ENCODE measurements around the gene HSPB6.

The HSPB6 gene

GRCh38 chr19:35734273-35734672 lies 22.6 kb downstream of the HSPB6 start:
- Histone ChIP-seq H3K36me3 (ENCODE audit: insufficient read depth, insufficient read length, low read length) (peaks cover 95% of the 10 kb centered on the region), H3K9ac (ENCODE audit: insufficient read length, low read depth) (no peak overlapping the region), H3K9me3 (ENCODE audit: insufficient read depth, low read length) (no peaks in the 10 kb centered on the region), H3K4me1 (ENCODE audit: insufficient read depth, insufficient read length) (peaks cover 2% of the 10 kb centered on the region), H3K4me3 (ENCODE audit: insufficient read length, low read depth) (no peak overlapping the region), H3K27me3 (ENCODE audit: insufficient read depth, insufficient read length) (no peaks in the 10 kb centered on the region)
- DNase-seq (ENCODE audit: low read depth, low spot score) = no peak
- TF ChIP-seq YY1 (IDR thresholded peaks at IDR 0.05; ENCODE audit: insufficient read depth, insufficient read length) (no peak), ZNF274 (IDR thresholded peaks at IDR 0.05; ENCODE audit: low read depth, low read length) (no peak), SUZ12 (IDR thresholded peaks at IDR 0.05; ENCODE audit: extremely low read depth, insufficient read depth, insufficient read length) (no peak)

GRCh38 chr19:35733180-35734125 lies 23.4 kb downstream of the HSPB6 start:
- DNase-seq (ENCODE audit: low read depth, low spot score) = no peak
- Histone ChIP-seq H3K36me3 (ENCODE audit: insufficient read depth, insufficient read length, low read length) (peaks cover 95% of the 10 kb centered on the region), H3K27me3 (ENCODE audit: insufficient read depth, insufficient read length) (no peaks in the 10 kb centered on the region), H3K9me3 (ENCODE audit: insufficient read depth, low read length) (no peaks in the 10 kb centered on the region), H3K4me1 (ENCODE audit: insufficient read depth, insufficient read length) (peaks cover 2% of the 10 kb centered on the region), H3K4me3 (ENCODE audit: insufficient read length, low read depth) (no peak overlapping the region), H3K9ac (ENCODE audit: insufficient read length, low read depth) (no peak overlapping the region)
- TF ChIP-seq ZNF274 (IDR thresholded peaks at IDR 0.05; ENCODE audit: low read depth, low read length) (no peak), YY1 (IDR thresholded peaks at IDR 0.05; ENCODE audit: insufficient read depth, insufficient read length) (no peak), SUZ12 (IDR thresholded peaks at IDR 0.05; ENCODE audit: extremely low read depth, insufficient read depth, insufficient read length) (no peak)

GRCh38 chr19:35732540-35733179 lies 24.2 kb downstream of the HSPB6 start:
- H3K27me3 ChIP-seq (ENCODE audit: insufficient read depth, insufficient read length) = no peaks in the 10 kb centered on the region
- H3K9ac ChIP-seq (ENCODE audit: insufficient read length, low read depth) = no peak overlapping the region
- no peak overlapping the region for H3K4me3 ChIP-seq (ENCODE audit: insufficient read length, low read depth)
- TF ChIP-seq ZNF274 (IDR thresholded peaks at IDR 0.05; ENCODE audit: low read depth, low read length) (no peak), YY1 (IDR thresholded peaks at IDR 0.05; ENCODE audit: insufficient read depth, insufficient read length) (no peak), SUZ12 (IDR thresholded peaks at IDR 0.05; ENCODE audit: extremely low read depth, insufficient read depth, insufficient read length) (no peak)
- no peak for DNase-seq (ENCODE audit: low read depth, low spot score)
- peaks cover 2% of the 10 kb centered on the region for H3K4me1 ChIP-seq (ENCODE audit: insufficient read depth, insufficient read length)
- no peaks in the 10 kb centered on the region for H3K9me3 ChIP-seq (ENCODE audit: insufficient read depth, low read length)
- peaks cover 95% of the 10 kb centered on the region for H3K36me3 ChIP-seq (ENCODE audit: insufficient read depth, insufficient read length, low read length)

GRCh38 chr19:35731779-35732405 lies 24.9 kb downstream of the HSPB6 start:
- Histone ChIP-seq H3K36me3 (ENCODE audit: insufficient read depth, insufficient read length, low read length) (peaks cover 95% of the 10 kb centered on the region), H3K27me3 (ENCODE audit: insufficient read depth, insufficient read length) (no peaks in the 10 kb centered on the region), H3K9ac (ENCODE audit: insufficient read length, low read depth) (no peak overlapping the region), H3K4me3 (ENCODE audit: insufficient read length, low read depth) (no peak overlapping the region), H3K4me1 (ENCODE audit: insufficient read depth, insufficient read length) (peaks cover 2% of the 10 kb centered on the region), H3K9me3 (ENCODE audit: insufficient read depth, low read length) (no peaks in the 10 kb centered on the region)
- DNase-seq (ENCODE audit: low read depth, low spot score) = no peak
- TF ChIP-seq ZNF274 (IDR thresholded peaks at IDR 0.05; ENCODE audit: low read depth, low read length) (no peak), YY1 (IDR thresholded peaks at IDR 0.05; ENCODE audit: insufficient read depth, insufficient read length) (no peak), SUZ12 (IDR thresholded peaks at IDR 0.05; ENCODE audit: extremely low read depth, insufficient read depth, insufficient read length) (no peak)

- Histone ChIP-seq H3K36me3 (ENCODE audit: insufficient read depth, insufficient read length, low read length) (peaks cover 92% of the 10 kb centered on the region), H3K4me3 (ENCODE audit: insufficient read length, low read depth) (no peak overlapping the region), H3K9ac (ENCODE audit: insufficient read length, low read depth) (no peak overlapping the region), H3K4me1 (ENCODE audit: insufficient read depth, insufficient read length) (peaks cover 2% of the 10 kb centered on the region), H3K27me3 (ENCODE audit: insufficient read depth, insufficient read length) (no peaks in the 10 kb centered on the region), H3K9me3 (ENCODE audit: insufficient read depth, low read length) (no peaks in the 10 kb centered on the region)
- no peak for TF ChIP-seq SUZ12 (IDR thresholded peaks at IDR 0.05; ENCODE audit: extremely low read depth, insufficient read depth, insufficient read length)
- no peak for TF ChIP-seq YY1 (IDR thresholded peaks at IDR 0.05; ENCODE audit: insufficient read depth, insufficient read length)
- no peak for TF ChIP-seq ZNF274 (IDR thresholded peaks at IDR 0.05; ENCODE audit: low read depth, low read length)
- no peak for DNase-seq (ENCODE audit: low read depth, low spot score)
Measured at GRCh38 chr19:35731353-35731752, 25.5 kb downstream of the HSPB6 start.

GRCh38 chr19:35730326-35730725 lies 26.5 kb downstream of the HSPB6 start:
- TF ChIP-seq ZNF274 (IDR thresholded peaks at IDR 0.05; ENCODE audit: low read depth, low read length) = no peak
- no peak for TF ChIP-seq YY1 (IDR thresholded peaks at IDR 0.05; ENCODE audit: insufficient read depth, insufficient read length)
- TF ChIP-seq SUZ12 (IDR thresholded peaks at IDR 0.05; ENCODE audit: extremely low read depth, insufficient read depth, insufficient read length) = no peak
- peaks cover 2% of the 10 kb centered on the region for H3K4me1 ChIP-seq (ENCODE audit: insufficient read depth, insufficient read length)
- no peak overlapping the region for H3K9ac ChIP-seq (ENCODE audit: insufficient read length, low read depth)
- H3K27me3 ChIP-seq (ENCODE audit: insufficient read depth, insufficient read length) = no peaks in the 10 kb centered on the region
- no peak overlapping the region for H3K4me3 ChIP-seq (ENCODE audit: insufficient read length, low read depth)
- no peak for DNase-seq (ENCODE audit: low read depth, low spot score)
- no peaks in the 10 kb centered on the region for H3K9me3 ChIP-seq (ENCODE audit: insufficient read depth, low read length)
- peaks cover 95% of the 10 kb centered on the region for H3K36me3 ChIP-seq (ENCODE audit: insufficient read depth, insufficient read length, low read length)

- peaks cover 2% of the 10 kb centered on the region for H3K4me1 ChIP-seq (ENCODE audit: insufficient read depth, insufficient read length)
- H3K9ac ChIP-seq (ENCODE audit: insufficient read length, low read depth) = no peak overlapping the region
- TF ChIP-seq YY1 (IDR thresholded peaks at IDR 0.05; ENCODE audit: insufficient read depth, insufficient read length) (no peak), ZNF274 (IDR thresholded peaks at IDR 0.05; ENCODE audit: low read depth, low read length) (no peak), SUZ12 (IDR thresholded peaks at IDR 0.05; ENCODE audit: extremely low read depth, insufficient read depth, insufficient read length) (no peak)
- H3K4me3 ChIP-seq (ENCODE audit: insufficient read length, low read depth) = no peak overlapping the region
- H3K27me3 ChIP-seq (ENCODE audit: insufficient read depth, insufficient read length) = no peaks in the 10 kb centered on the region
- no peaks in the 10 kb centered on the region for H3K9me3 ChIP-seq (ENCODE audit: insufficient read depth, low read length)
- H3K36me3 ChIP-seq (ENCODE audit: insufficient read depth, insufficient read length, low read length) = peaks cover 95% of the 10 kb centered on the region
- no peak for DNase-seq (ENCODE audit: low read depth, low spot score)
Measured at GRCh38 chr19:35729763-35730162, 27.1 kb downstream of the HSPB6 start.
